A673 (cell line): ENCODE measurements around the gene GABRR1. TPM values are rescaled to one million over a fixed set of nuclear protein-coding genes. Genes with fewer than 3 reads are reported as not detected.

Experiments used
- BruUV-seq: library from RNA; stranded (reverse); fragments of 400-500 nt; replicated peaks from 2 replicates; lab custom pipeline; 2021; lab: Mats Ljungman, UMichigan
- CTCF ChIA-PET: fragments of 300-600 bp; sonication (Branson Sonifier 250); formaldehyde crosslinking; loops from one replicate; lab custom pipeline; 2022; ENCODE audit warnings: antibody characterized with exemption; lab: Charles Lee
- POLR2A ChIA-PET: fragments of 300-600 bp; sonication (Branson Sonifier 250); formaldehyde crosslinking; loops from one replicate; lab custom pipeline; 2022; ENCODE audit warnings: antibody characterized with exemption; ENCODE audit not compliant: low non-redundant PET; lab: Charles Lee
- DNase-seq: peaks from one replicate; pipeline ENCODE4 v3.0.0-alpha.2; 2015; ENCODE audit warnings: low spot score
- H3K27ac ChIP-seq: fragments of 200-600 bp; sonication (generic); 2 replicates; pipeline ENCODE4 v1.5.1; 2016; ENCODE audit warnings: mixed run types, low read depth, mild to moderate bottlenecking, mixed read lengths, antibody characterized with exemption, low read length; ENCODE audit not compliant: poor library complexity, severe bottlenecking
- H3K27me3 ChIP-seq: fragments of 200-600 bp; sonication (generic); replicated peaks from 2 replicates; pipeline ENCODE4 v1.6.1; 2017; ENCODE audit warnings: mixed run types, low read depth, mild to moderate bottlenecking, mixed read lengths, antibody characterized with exemption, low read length; ENCODE audit not compliant: insufficient read depth, poor library complexity
- H3K36me3 ChIP-seq: fragments of 200-600 bp; sonication (generic); 2 replicates; pipeline ENCODE4 v1.6.1; 2016; ENCODE audit warnings: mixed run types, mild to moderate bottlenecking, mixed read lengths, antibody characterized with exemption, low read length; ENCODE audit not compliant: insufficient read depth, poor library complexity, severe bottlenecking
- H3K4me1 ChIP-seq: fragments of 200-600 bp; sonication (generic); 2 replicates; pipeline ENCODE4 v1.6.1; 2017; ENCODE audit warnings: mixed run types, mild to moderate bottlenecking, mixed read lengths, antibody characterized with exemption, low read length; ENCODE audit not compliant: insufficient read depth, poor library complexity, severe bottlenecking
- H3K4me3 ChIP-seq: fragments of 200-600 bp; sonication (generic); 2 replicates; pipeline ENCODE4 v1.5.1; 2016; ENCODE audit warnings: low read depth, mixed run types, mild to moderate bottlenecking, mixed read lengths, low read length; ENCODE audit not compliant: poor library complexity, severe bottlenecking
- H3K9me3 ChIP-seq: fragments of 200-600 bp; sonication (generic); 2 replicates; pipeline ENCODE4 v1.6.1; 2016; ENCODE audit warnings: mixed run types, low read depth, mild to moderate bottlenecking, mixed read lengths, antibody characterized with exemption, low read length; ENCODE audit not compliant: poor library complexity, severe bottlenecking
- CTCF ChIP-seq: fragments of 300-800, 200-600 bp; sonication (generic); conservative IDR thresholded peaks from 2 replicates; pipeline ENCODE4 v1.5.1; 2017; ENCODE audit warnings: low read depth, mild to moderate bottlenecking, antibody characterized with exemption, low read length, moderate library complexity, mixed read lengths
- EZH2 ChIP-seq: fragments of 200-600 bp; sonication (generic); IDR thresholded peaks from 2 replicates; pipeline ENCODE4 v1.6.1; 2017; ENCODE audit warnings: borderline replicate concordance, low read depth, mild to moderate bottlenecking, mixed read lengths, antibody characterized with exemption, low read length; ENCODE audit not compliant: poor library complexity, severe bottlenecking
- intact Hi-C: fragments of 100-400 bp; cut with micrococcal nuclease; formaldehyde crosslinking; loops from one replicate; pipeline ENCODE4 v1.10.0; 2022; ENCODE audit not compliant: unreplicated experiment
- total RNA-seq: library from RNA; stranded (reverse); gene quantifications from 2 replicates; pipeline ENCODE4 v1.2.3, GENCODE V29; 2021

GABRR1 gene
- total RNA-seq, 1 experiment from 2014 or later = 0.67 TPM

- peak; percentile 43 for DNase-seq
- TF ChIP-seq EZH2 (no peak), CTCF (no peak)
- ChIA-PET POLR2A (no interaction called here), CTCF (no interaction called here)
- Histone ChIP-seq H3K9me3 (no peaks in the 10 kb centered on the region), H3K4me3 (peak overlapping the region; percentile 69), H3K4me1 (peaks cover 17% of the 10 kb centered on the region), H3K27me3 (no peaks in the 10 kb centered on the region), H3K27ac (no peak overlapping the region), H3K36me3 (peaks cover 17% of the 10 kb centered on the region)
- intact Hi-C loops = loop anchor here (5.0 kb wide), 1 partner anchor 94 kb away; no protein-coding TSS in a partner anchor
- BruUV-seq = no TSS peak
Measured at GRCh38 chr6:89148016-89148750, 69.0 kb downstream of the GABRR1 start.

- TF ChIP-seq EZH2 (no peak), CTCF (no peak)
- H3K36me3 ChIP-seq = peaks cover 13% of the 10 kb centered on the region
- peak overlapping the region; percentile 85 for H3K27ac ChIP-seq
- DNase-seq = peak; percentile 39
- POLR2A ChIA-PET = no interaction called here
- intact Hi-C loops = loop anchor here (5.0 kb wide), 1 partner anchor 95 kb away; no protein-coding TSS in a partner anchor
- BruUV-seq = TSS peak; percentile 69
- H3K4me3 ChIP-seq = peak overlapping the region; percentile 69
- no peaks in the 10 kb centered on the region for H3K9me3 ChIP-seq
- H3K4me1 ChIP-seq = peaks cover 17% of the 10 kb centered on the region
- no peaks in the 10 kb centered on the region for H3K27me3 ChIP-seq
- CTCF ChIA-PET = interaction anchor here (0.6 kb wide), 1 partner anchor 143 kb away, joined by 3 read pairs; no protein-coding TSS in a partner anchor
Measured at GRCh38 chr6:89146718-89147700, 70.1 kb downstream of the GABRR1 start.
